A549 (cell line): ENCODE measurements around the gene B3GAT1. TPM values are rescaled to one million over a fixed set of nuclear protein-coding genes. Genes with fewer than 3 reads are reported as not detected.

Experiments
- ATAC-seq, 2 experiments: fragments of 200-7000 bp in 1 of 2; fragments of >200 bp in 1 of 2; cut with Nextera tagmentation in 1 of 2; cut with Tn5 transposase in 1 of 2; 3 replicates each; pipeline versions ENCODE4 v1.8.0 to v1.9.1; 2018 to 2020; ENCODE audit warnings: mild to moderate bottlenecking in 1 of 2, moderate library complexity in 1 of 2
- CTCF ChIA-PET: fragments of 300-600 bp; sonication (Branson Sonifier 250); formaldehyde crosslinking; extraction: SDS; loops from one replicate; lab custom pipeline; 2021; ENCODE audit warnings: antibody characterized with exemption, inconsistent platforms; lab: Yijun Ruan, JAX
- POLR2A ChIA-PET: fragments of 350-600 bp; formaldehyde crosslinking; extraction: SDS; loops from one replicate; lab custom pipeline; 2021; ENCODE audit warnings: antibody characterized with exemption, inconsistent platforms; lab: Yijun Ruan, JAX
- DNase-seq, 2 experiments: peaks; one replicate each; pipeline versions ENCODE4 v3.0.0 to v3.0.0-alpha.2; 2011 to 2016; ENCODE audit warnings: low read depth in 1 of 2, low spot score in 1 of 2
- FAIRE-seq: peaks from 2 replicates; lab custom pipeline; 2011; peaks lifted over from hg19 to GRCh38; lab: Jason Lieb, UNC
- H3K27ac ChIP-seq, 2 experiments: fragments of >200 bp; sonication (Bioruptor Twin); formaldehyde crosslinking; 3 replicates each; pipeline ENCODE4 v1.5.1; 2016 to 2017
- H3K4me1 ChIP-seq: fragments of >200 bp; sonication (Bioruptor Twin); formaldehyde crosslinking; 3 replicates; pipeline ENCODE4 v1.6.1; 2016
- H3K4me2 ChIP-seq: fragments of >200 bp; sonication (Bioruptor Twin); formaldehyde crosslinking; 3 replicates; pipeline ENCODE4 v1.6.1; 2016
- H3K4me3 ChIP-seq: fragments of >200 bp; sonication (Bioruptor Twin); formaldehyde crosslinking; 3 replicates; pipeline ENCODE4 v1.5.1; 2016
- H3K9me3 ChIP-seq: fragments of >200 bp; sonication (Bioruptor Twin); formaldehyde crosslinking; 3 replicates; pipeline ENCODE4 v1.6.1; 2016
- ATOH8 ChIP-seq: fragments of 250-450 bp; sonication (Bioruptor Pico); IDR thresholded peaks from 2 replicates; pipeline ENCODE4 v1.5.0; 2020; ENCODE audit warnings: low read depth, mild to moderate bottlenecking, moderate library complexity
- CHD4 ChIP-seq: fragments of 200-600 bp; sonication (generic); IDR thresholded peaks from 2 replicates; pipeline ENCODE4 v1.6.1; 2016; ENCODE audit warnings: antibody characterized with exemption, mild to moderate bottlenecking, borderline replicate concordance
- E2F6 ChIP-seq: IDR thresholded peaks from 2 replicates; pipeline ENCODE4 v1.6.1; 2012; ENCODE audit warnings: low read depth, borderline replicate concordance
- EHMT2 ChIP-seq: fragments of 200-600 bp; sonication (generic); IDR thresholded peaks from 2 replicates; pipeline ENCODE4 v1.6.1; 2016; ENCODE audit warnings: antibody characterized with exemption, low read depth, mild to moderate bottlenecking, moderate library complexity
- GATA3 ChIP-seq: IDR thresholded peaks from 2 replicates; pipeline ENCODE4 v1.6.1; 2012; ENCODE audit warnings: borderline replicate concordance
- HEYL ChIP-seq: fragments of 250-450 bp; sonication (Bioruptor Pico); IDR thresholded peaks from 2 replicates; pipeline ENCODE4 v1.8.0; 2021; ENCODE audit warnings: mild to moderate bottlenecking, moderate library complexity
- KDM1A ChIP-seq: fragments of 200-600 bp; sonication (generic); IDR thresholded peaks from 2 replicates; pipeline ENCODE4 v1.6.1; 2016; ENCODE audit warnings: low read depth, mild to moderate bottlenecking
- MAFK ChIP-seq: fragments of 450-650 bp; IDR thresholded peaks from 2 replicates; pipeline ENCODE4 v1.6.1; 2014; ENCODE audit not compliant: partially characterized antibody
- MAX ChIP-seq: IDR thresholded peaks from 2 replicates; pipeline ENCODE4 v1.6.1; 2012
- MYC ChIP-seq: IDR thresholded peaks from 2 replicates; pipeline ENCODE4 v1.6.1; 2012; ENCODE audit warnings: mild to moderate bottlenecking, inconsistent platforms, low read length, improper control_type of control experiment, borderline replicate concordance
- NPAS2 ChIP-seq: fragments of 250-450 bp; sonication (Bioruptor Pico); IDR thresholded peaks from 2 replicates; pipeline ENCODE4 v1.8.0; 2022; ENCODE audit warnings: mild to moderate bottlenecking, moderate library complexity, borderline replicate concordance
- NR3C1 ChIP-seq: fragments of >200 bp; sonication (Bioruptor Twin); formaldehyde crosslinking; IDR thresholded peaks from 3 replicates; pipeline ENCODE4 v1.6.1; 2017
- PBX3 ChIP-seq: IDR thresholded peaks from 2 replicates; pipeline ENCODE4 v1.6.1; 2012
- POLR2AphosphoS2 ChIP-seq: conservative IDR thresholded peaks from 2 replicates; pipeline ENCODE4 v1.6.1; 2012; ENCODE audit warnings: low read length, improper control_type of control experiment, inconsistent platforms
- RARB ChIP-seq: fragments of 250-450 bp; sonication (Bioruptor Pico); IDR thresholded peaks from 2 replicates; pipeline ENCODE4 v1.8.0; 2021; ENCODE audit warnings: mild to moderate bottlenecking, moderate library complexity
- REST ChIP-seq: fragments of 200-600 bp; sonication (generic); IDR thresholded peaks from 2 replicates; pipeline ENCODE4 v1.6.1; 2016; ENCODE audit warnings: antibody characterized with exemption, mild to moderate bottlenecking, moderate library complexity
- RFX5 ChIP-seq: fragments of 450-650 bp; IDR thresholded peaks from 2 replicates; pipeline ENCODE4 v1.7.1; 2014; ENCODE audit warnings: antibody characterized with exemption, mild to moderate bottlenecking, moderate library complexity
- SMC3 ChIP-seq: fragments of >200 bp; sonication (Bioruptor Twin); formaldehyde crosslinking; IDR thresholded peaks from 3 replicates; pipeline ENCODE4 v1.6.1; 2018; ENCODE audit warnings: inconsistent platforms
- ZFP36 ChIP-seq: fragments of 450-650 bp; IDR thresholded peaks from 2 replicates; pipeline ENCODE4 v1.6.1; 2014; ENCODE audit warnings: borderline replicate concordance; ENCODE audit not compliant: partially characterized antibody
- ZNF302 ChIP-seq: fragments of 250-450 bp; sonication (Bioruptor Pico); IDR thresholded peaks from 2 replicates; pipeline ENCODE4 v1.9.0; 2021; ENCODE audit warnings: inconsistent platforms, mild to moderate bottlenecking, moderate library complexity
- WGBS: methylation state at CpG from one replicate; pipeline ENCODE4 v1.1.6; 2017; ENCODE audit errors: missing lambda C conversion rate; 5-methylcytosine and 5-hydroxymethylcytosine counted together
- polyA plus RNA-seq, 4 experiments: library from polyadenylated mRNA; depleted of rRNA in 3 of 4; stranded (reverse); fragments of >200 nt; fragmentation: RNase III in 1 of 4; extraction: RNeasy Plus Mini Kit Qiagen cat#74134 plus additional on column Dnase treatment in 1 of 4; gene quantifications; 2 replicates in 3 of 4; 3 replicates in 1 of 4; pipeline ENCODE4 v1.2.3, GENCODE V29; 2011 to 2017

Gene B3GAT1
- polyA plus RNA-seq, 2 of the 4 experiments (the other 2 are of a cell fraction): not detected

- TF ChIP-seq REST: no peak
- TF ChIP-seq MAX: no peak
- no peak for TF ChIP-seq CHD4
These were observed 26.9 kb downstream of the B3GAT1 start (continued) for GRCh38 chr11:134385171-134385570.

GRCh38 chr11:134384406-134384805, 27.6 kb downstream of the B3GAT1 start:
- DNase-seq (no peak), FAIRE-seq (no peak), ATAC-seq (no peak)
- no peaks in the 10 kb centered on the region for H3K9me3 ChIP-seq
- ChIA-PET CTCF (interaction anchor here (0.6 kb wide), 1 partner anchor 719 kb away, joined by 3 read pairs; no protein-coding TSS in a partner anchor), POLR2A (no interaction called here)
- no peaks in the 10 kb centered on the region for H3K4me1 ChIP-seq
- no peak overlapping the region for H3K27ac ChIP-seq
- 52% methylated on average over 4 of the region's 14 CpGs for WGBS
- TF ChIP-seq MYC (no peak), ZFP36 (no peak)
- no peak overlapping the region for H3K4me3 ChIP-seq
- no peak overlapping the region for H3K4me2 ChIP-seq

GRCh38 chr11:134383576-134384221, 28.3 kb downstream of the B3GAT1 start:
- FAIRE-seq (no peak), ATAC-seq (no peak), DNase-seq (no peak)
- TF ChIP-seq PBX3 (no peak), ZNF302 (no peak), ATOH8 (CRISPR knock-in tag) (no peak), SMC3 (no peak), POLR2AphosphoS2 (no peak)
- Histone ChIP-seq H3K4me1 (no peaks in the 10 kb centered on the region), H3K9me3 (no peaks in the 10 kb centered on the region), H3K27ac (no peak overlapping the region), H3K4me3 (no peak overlapping the region), H3K4me2 (no peak overlapping the region)
- POLR2A ChIA-PET: no interaction called here
- 92% methylated on average over 26 of the region's 78 CpGs for WGBS
- CTCF ChIA-PET: no interaction called here

GRCh38 chr11:134382830-134383229, 29.2 kb downstream of the B3GAT1 start:
- WGBS: 67% methylated on average over 6 of the region's 24 CpGs
- ATAC-seq (no peak), FAIRE-seq (no peak), DNase-seq (no peak)
- Histone ChIP-seq H3K27ac (no peak overlapping the region), H3K9me3 (no peaks in the 10 kb centered on the region), H3K4me1 (no peaks in the 10 kb centered on the region), H3K4me2 (no peak overlapping the region), H3K4me3 (no peak overlapping the region)
- ChIA-PET POLR2A (no interaction called here), CTCF (no interaction called here)
- no peak for TF ChIP-seq E2F6
- TF ChIP-seq MAX: no peak
- no peak for TF ChIP-seq RARB (CRISPR knock-in tag)
- TF ChIP-seq NR3C1: no peak
- no peak for TF ChIP-seq NPAS2 (CRISPR knock-in tag)
- TF ChIP-seq EHMT2: no peak
- TF ChIP-seq RFX5: no peak
- TF ChIP-seq PBX3: no peak
- TF ChIP-seq KDM1A: no peak
- no peak for TF ChIP-seq GATA3
- TF ChIP-seq HEYL: no peak
- no peak for TF ChIP-seq MAFK
